IPS DF 19.7 (cell line): ENCODE measurements around the gene DMXL2.

Experiments used
- DNase-seq: peaks from one replicate; pipeline ENCODE4 v3.0.0-alpha.2; 2013; ENCODE audit warnings: low read depth, low spot score

The DMXL2 gene

GRCh38 chr15:51405693-51406523 lies 216.7 kb downstream of the DMXL2 start:
- no peak for DNase-seq

DNA sequence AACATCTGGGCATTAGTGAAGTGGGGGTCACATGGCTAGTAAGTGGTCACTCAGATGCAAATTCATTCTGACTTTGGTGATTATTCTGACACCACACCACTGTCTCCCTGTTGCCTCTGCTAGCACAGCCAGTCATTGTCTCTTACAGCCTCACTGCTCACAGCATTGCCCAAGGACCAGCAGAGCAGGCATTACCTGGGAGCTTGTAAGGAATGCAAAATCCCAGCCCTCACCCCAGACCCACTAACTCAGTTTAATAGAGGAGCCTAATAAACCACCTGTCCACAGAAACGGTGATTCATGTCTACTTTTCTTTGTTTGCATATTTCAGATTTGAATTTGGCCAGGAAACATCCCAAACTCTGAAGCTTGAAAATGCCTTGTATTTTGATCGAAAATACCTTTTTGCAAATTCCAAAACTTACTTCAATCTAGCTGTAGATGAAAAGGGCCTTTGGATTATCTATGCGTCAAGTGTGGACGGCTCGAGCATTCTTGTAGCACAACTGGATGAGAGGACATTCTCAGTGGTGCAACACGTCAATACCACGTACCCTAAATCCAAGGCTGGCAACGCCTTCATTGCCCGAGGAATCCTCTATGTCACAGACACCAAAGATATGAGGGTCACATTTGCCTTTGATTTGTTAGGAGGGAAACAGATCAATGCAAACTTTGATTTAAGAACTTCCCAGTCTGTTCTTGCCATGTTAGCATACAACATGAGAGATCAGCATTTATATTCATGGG lies 218.4 kb downstream of the DMXL2 start:
- DNase-seq: no peak

- no peak for DNase-seq
Measured at GRCh38 chr15:51403072-51403878, 219.3 kb downstream of the DMXL2 start.

GRCh38 chr15:51401872-51402517 lies 220.6 kb downstream of the DMXL2 start:
- peak; percentile 38 for DNase-seq

- no peak for DNase-seq
Measured at GRCh38 chr15:51401051-51401780, 221.4 kb downstream of the DMXL2 start.

DNA sequence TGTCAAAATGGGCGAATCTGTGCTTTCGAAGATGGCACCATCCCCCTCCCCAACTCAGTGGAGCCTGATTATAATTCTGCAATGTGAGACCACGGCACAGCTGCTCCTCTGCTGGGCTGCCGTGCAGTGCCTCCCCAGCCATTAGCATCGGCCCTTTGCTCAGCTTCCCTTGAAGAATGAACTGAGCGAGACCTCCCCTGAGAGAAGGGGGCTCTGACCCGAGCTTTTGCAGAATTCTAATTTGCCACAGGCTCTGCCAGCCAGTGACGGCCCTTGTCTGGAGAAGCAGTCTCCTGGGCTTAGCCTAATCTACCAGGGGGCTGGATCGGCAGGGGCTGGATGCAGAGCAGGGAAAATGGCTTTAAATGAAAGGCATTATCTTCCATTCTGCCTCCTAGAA lies 223.9 kb downstream of the DMXL2 start:
- no peak for DNase-seq
